GM21526 (cell line): ENCODE measurements around the gene HCK.

ENCODE experiments used
- ATAC-seq: cut with Tn5 transposase; IDR thresholded peaks from one replicate; pipeline ENCODE4 v1.9.1; 2021; ENCODE audit warnings: moderate library complexity; ENCODE audit not compliant: unreplicated experiment, low FRiP score

The HCK gene

GRCh38 chr20:32056708-32057483, 4.9 kb downstream of the HCK start:
- ATAC-seq = no peak

GRCh38 chr20:32057656-32058184, 5.7 kb downstream of the HCK start:
- no peak for ATAC-seq

GRCh38 chr20:32059189-32059588, 7.1 kb downstream of the HCK start:
- ATAC-seq = no peak

GRCh38 chr20:32062776-32063170, 10.7 kb downstream of the HCK start:
- no peak for ATAC-seq

- ATAC-seq = no peak
These were observed 11.7 kb downstream of the HCK start for GRCh38 chr20:32063695-32064094.

GRCh38 chr20:32064667-32065066, 12.6 kb downstream of the HCK start:
- ATAC-seq = no peak

- ATAC-seq = no peak
These were observed 15.3 kb downstream of the HCK start for GRCh38 chr20:32067234-32067821.

- ATAC-seq = no peak
These were observed 16.1 kb downstream of the HCK start for GRCh38 chr20:32068174-32068573.

GRCh38 chr20:32069711-32070110, 17.7 kb downstream of the HCK start:
- ATAC-seq = no peak

GRCh38 chr20:32070282-32070681, 18.2 kb downstream of the HCK start:
- ATAC-seq = no peak

- ATAC-seq = no peak
These were observed 18.7 kb downstream of the HCK start for GRCh38 chr20:32070690-32071213.

- ATAC-seq = no peak
These were observed 19.5 kb downstream of the HCK start for GRCh38 chr20:32071395-32072167.

GRCh38 chr20:32072168-32072750, 20.2 kb downstream of the HCK start:
- ATAC-seq = no peak

GRCh38 chr20:32075534-32075933, 23.5 kb downstream of the HCK start:
- ATAC-seq = no peak

GRCh38 chr20:32077190-32077589, 25.1 kb downstream of the HCK start:
- ATAC-seq = no peak

- no peak for ATAC-seq
These were observed 26.3 kb downstream of the HCK start for GRCh38 chr20:32078322-32078721.

GRCh38 chr20:32078791-32079190, 26.7 kb downstream of the HCK start:
- no peak for ATAC-seq

GRCh38 chr20:32079655-32080109, 27.6 kb downstream of the HCK start:
- no peak for ATAC-seq

- ATAC-seq = no peak
These were observed 28.7 kb downstream of the HCK start for GRCh38 chr20:32080783-32081182.

GRCh38 chr20:32083469-32083868, 31.4 kb downstream of the HCK start:
- no peak for ATAC-seq

- no peak for ATAC-seq
These were observed 35.0 kb downstream of the HCK start for GRCh38 chr20:32087070-32087469.
